Tibial nerve (tissue), 3 donors: ENCODE data around the gene UNKL.

Experiments used
- POLR2A ChIP-seq, 2 donors: fragments of 450-650 bp; IDR thresholded peaks; one replicate each; pipeline ENCODE4 v1.6.1; 2017; ENCODE audit warnings: antibody characterized with exemption in 2 of 2, mild to moderate bottlenecking in 2 of 2, moderate library complexity in 2 of 2
- TF ChIP-seq, protein P1 (sequence below), 5 experiments: fragments of 200-600 bp in 3 of 5; fragments of 450-650 bp in 2 of 5; sonication (generic) in 3 of 5; IDR thresholded peaks; one replicate each; pipeline ENCODE4 v1.5.1; 2016 to 2019; ENCODE audit warnings: antibody characterized with exemption in 5 of 5, mild to moderate bottlenecking in 3 of 5, moderate library complexity in 2 of 5

DNA sequence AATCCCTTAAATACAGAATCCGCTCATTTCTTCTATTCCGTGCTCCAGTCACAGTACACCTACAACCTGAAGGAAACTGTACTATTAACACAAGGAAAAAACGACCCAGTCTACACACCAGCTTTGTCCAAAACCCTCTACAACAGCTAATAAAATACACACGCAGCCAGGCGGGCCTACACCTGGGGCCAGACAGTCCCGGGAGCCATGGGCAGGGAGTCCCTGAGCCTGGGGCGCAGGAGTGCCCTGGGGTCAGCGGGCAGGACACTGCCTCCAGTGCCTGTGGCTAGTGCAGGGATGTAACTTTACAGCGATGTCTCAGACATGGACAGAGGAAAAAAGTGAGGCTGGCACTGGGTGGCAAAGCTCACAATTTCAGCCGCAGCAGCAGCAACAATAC lies 34.3 kb downstream of the UNKL start:
- no peak for TF ChIP-seq POLR2A (IDR thresholded peaks at IDR 0.05)
- TF ChIP-seq, protein P1, sequence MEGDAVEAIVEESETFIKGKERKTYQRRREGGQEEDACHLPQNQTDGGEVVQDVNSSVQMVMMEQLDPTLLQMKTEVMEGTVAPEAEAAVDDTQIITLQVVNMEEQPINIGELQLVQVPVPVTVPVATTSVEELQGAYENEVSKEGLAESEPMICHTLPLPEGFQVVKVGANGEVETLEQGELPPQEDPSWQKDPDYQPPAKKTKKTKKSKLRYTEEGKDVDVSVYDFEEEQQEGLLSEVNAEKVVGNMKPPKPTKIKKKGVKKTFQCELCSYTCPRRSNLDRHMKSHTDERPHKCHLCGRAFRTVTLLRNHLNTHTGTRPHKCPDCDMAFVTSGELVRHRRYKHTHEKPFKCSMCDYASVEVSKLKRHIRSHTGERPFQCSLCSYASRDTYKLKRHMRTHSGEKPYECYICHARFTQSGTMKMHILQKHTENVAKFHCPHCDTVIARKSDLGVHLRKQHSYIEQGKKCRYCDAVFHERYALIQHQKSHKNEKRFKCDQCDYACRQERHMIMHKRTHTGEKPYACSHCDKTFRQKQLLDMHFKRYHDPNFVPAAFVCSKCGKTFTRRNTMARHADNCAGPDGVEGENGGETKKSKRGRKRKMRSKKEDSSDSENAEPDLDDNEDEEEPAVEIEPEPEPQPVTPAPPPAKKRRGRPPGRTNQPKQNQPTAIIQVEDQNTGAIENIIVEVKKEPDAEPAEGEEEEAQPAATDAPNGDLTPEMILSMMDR (IDR thresholded peaks at IDR 0.05): no peak
